GM12878 (cell line): Measurements from ENCODE around the gene RMI2. TPM values are rescaled to one million over a fixed set of nuclear protein-coding genes. Genes with fewer than 3 reads are reported as not detected.
A peak's percentile ranks its signal among the peaks of the same experiment; 100 is the strongest.

Experiments
- BCL11A ChIP-seq: IDR thresholded peaks from 2 replicates; pipeline ENCODE4 v1.6.1; 2011; ENCODE audit warnings: low read depth, low read length
- CTCF ChIP-seq, 3 experiments: IDR thresholded peaks in 2 of 3; conservative IDR thresholded peaks in 1 of 3; 2 replicates each; pipeline ENCODE4 v1.5.1; 2011; ENCODE audit warnings: low read depth in 3 of 3, low read length in 3 of 3, mild to moderate bottlenecking in 3 of 3, control low read depth in 2 of 3, moderate library complexity in 2 of 3, inconsistent platforms in 1 of 3, mixed read lengths in 1 of 3; ENCODE audit not compliant: control insufficient read depth in 2 of 3, insufficient read depth in 1 of 3; ENCODE audit errors: extremely low read depth in 1 of 3
- DPF2 ChIP-seq: fragments of 450-650 bp; IDR thresholded peaks from 2 replicates; pipeline ENCODE4 v1.6.1; 2017; ENCODE audit warnings: mild to moderate bottlenecking
- EED ChIP-seq: sonication (generic); IDR thresholded peaks from 2 replicates; pipeline ENCODE4 v1.6.1; 2016; ENCODE audit warnings: antibody characterized with exemption, low read depth
- EP300 ChIP-seq, 2 experiments: fragments of 150-350 bp in 1 of 2; IDR thresholded peaks; 2 replicates each; pipeline ENCODE4 v1.6.1; 2011 to 2012; ENCODE audit warnings: low read depth in 2 of 2, low read length in 2 of 2, borderline replicate concordance in 1 of 2, improper control_type of control experiment in 1 of 2, inconsistent platforms in 1 of 2; ENCODE audit not compliant: control insufficient read depth in 1 of 2
- FOS ChIP-seq: IDR thresholded peaks from 3 replicates; pipeline ENCODE4 v1.6.1; 2011; ENCODE audit warnings: borderline replicate concordance; ENCODE audit not compliant: insufficient read length; ENCODE audit errors: extremely low read depth
- GABPA ChIP-seq: IDR thresholded peaks from 2 replicates; pipeline ENCODE4 v1.6.1; 2014; ENCODE audit warnings: antibody characterized with exemption, low read depth, mild to moderate bottlenecking, inconsistent platforms
- HCFC1 ChIP-seq: fragments of 150-350 bp; IDR thresholded peaks from 2 replicates; pipeline ENCODE4 v1.6.1; 2014; ENCODE audit warnings: low read length
- HDGF ChIP-seq: fragments of 450-650 bp; IDR thresholded peaks from 2 replicates; pipeline ENCODE4 v1.6.1; 2016; ENCODE audit warnings: antibody characterized with exemption
- IKZF1 ChIP-seq: fragments of 450-650 bp; conservative IDR thresholded peaks from 2 replicates; pipeline ENCODE4 v1.6.1; 2017; ENCODE audit warnings: antibody characterized with exemption, mild to moderate bottlenecking
- IKZF2 ChIP-seq, 2 experiments: fragments of 450-650 bp; IDR thresholded peaks; 2 replicates each; pipeline ENCODE4 v1.6.1; 2017; ENCODE audit warnings: mild to moderate bottlenecking in 2 of 2, moderate library complexity in 2 of 2
- MYB ChIP-seq: fragments of 150-350 bp; IDR thresholded peaks from 2 replicates; pipeline ENCODE4 v1.6.1; 2014; ENCODE audit warnings: mild to moderate bottlenecking, low read depth, low read length, borderline replicate concordance
- MYC ChIP-seq: IDR thresholded peaks from 2 replicates; pipeline ENCODE4 v1.6.1; 2011; ENCODE audit warnings: mild to moderate bottlenecking, low read length, moderate library complexity, inconsistent platforms; ENCODE audit not compliant: insufficient read depth, insufficient replicate concordance, insufficient read length, severe bottlenecking
- NFYB ChIP-seq: IDR thresholded peaks from 2 replicates; pipeline ENCODE4 v1.6.1; 2011; ENCODE audit warnings: low read depth, mild to moderate bottlenecking, low read length, improper control_type of control experiment, moderate library complexity; ENCODE audit not compliant: insufficient read depth
- NR2F1 ChIP-seq: fragments of 450-650 bp; conservative IDR thresholded peaks from 2 replicates; pipeline ENCODE4 v1.6.1; 2017; ENCODE audit warnings: mild to moderate bottlenecking
- POLR2A ChIP-seq: IDR thresholded peaks from 2 replicates; pipeline ENCODE4 v1.6.1; 2011; ENCODE audit warnings: low read depth, mild to moderate bottlenecking, low read length
- POLR2AphosphoS5 ChIP-seq: IDR thresholded peaks from 2 replicates; pipeline ENCODE4 v1.6.1; 2011; ENCODE audit warnings: mild to moderate bottlenecking, low read length, inconsistent platforms
- POU2F2 ChIP-seq: IDR thresholded peaks from 3 replicates; pipeline ENCODE4 v1.6.1; 2011; ENCODE audit warnings: low read depth, mild to moderate bottlenecking, low read length, borderline replicate concordance
- RAD21 ChIP-seq: IDR thresholded peaks from 2 replicates; pipeline ENCODE4 v1.6.1; 2011; ENCODE audit warnings: mild to moderate bottlenecking, low read depth, low read length, moderate library complexity; ENCODE audit not compliant: insufficient read depth
- REST ChIP-seq: IDR thresholded peaks from 2 replicates; pipeline ENCODE4 v1.6.1; 2012; ENCODE audit warnings: mild to moderate bottlenecking, low read depth, low read length
- RUNX3 ChIP-seq: IDR thresholded peaks from 2 replicates; pipeline ENCODE4 v1.6.1; 2012; ENCODE audit warnings: low read length, inconsistent platforms
- SPI1 ChIP-seq: IDR thresholded peaks from 2 replicates; pipeline ENCODE4 v1.6.1; 2011; ENCODE audit warnings: low read depth, mild to moderate bottlenecking, low read length, moderate library complexity, borderline replicate concordance; ENCODE audit not compliant: insufficient read depth
- polyA plus RNA-seq, 11 experiments: library from polyadenylated mRNA; depleted of rRNA in 4 of 11; unstranded in 6 of 11; stranded (reverse) in 5 of 11; fragments of >200 nt; fragmentation: Nextera tagmentation in 4 of 11; fragmentation: Illumina TruSeq in 1 of 11; extraction: Ambion mirVana in 4 of 11; extraction: Trizol in 1 of 11; gene quantifications; 1 replicate in 1 of 11; 2 replicates in 10 of 11; pipeline versions ENCODE4 v1.2.1 to v1.2.3, GENCODE V29; 2011 to 2016; ENCODE audit warnings: inconsistent platforms in 2 of 11, missing spikeins in 2 of 11, low read depth in 1 of 11
- total RNA-seq, 4 experiments: library from RNA; depleted of rRNA in 3 of 4; stranded (reverse); fragments of >200 nt in 3 of 4; fragmentation: Illumina TruSeq in 1 of 4; extraction: Trizol in 1 of 4; gene quantifications; 2 replicates each; pipeline versions ENCODE4 v1.2.1 to v1.2.3, GENCODE V29; 2013 to 2021
- TF ChIP-seq, protein P1 (sequence below): fragments of 450-650 bp; IDR thresholded peaks from 2 replicates; pipeline ENCODE4 v1.6.1; 2017; ENCODE audit warnings: antibody characterized with exemption, mild to moderate bottlenecking, moderate library complexity

The RMI2 gene
- total and polyA plus RNA-seq, 10 of the 15 experiments (the other 5 are each of a cell fraction or from before 2014, with no cell fraction given): 9.6 to 68.8 (median 32.1) TPM

DNA sequence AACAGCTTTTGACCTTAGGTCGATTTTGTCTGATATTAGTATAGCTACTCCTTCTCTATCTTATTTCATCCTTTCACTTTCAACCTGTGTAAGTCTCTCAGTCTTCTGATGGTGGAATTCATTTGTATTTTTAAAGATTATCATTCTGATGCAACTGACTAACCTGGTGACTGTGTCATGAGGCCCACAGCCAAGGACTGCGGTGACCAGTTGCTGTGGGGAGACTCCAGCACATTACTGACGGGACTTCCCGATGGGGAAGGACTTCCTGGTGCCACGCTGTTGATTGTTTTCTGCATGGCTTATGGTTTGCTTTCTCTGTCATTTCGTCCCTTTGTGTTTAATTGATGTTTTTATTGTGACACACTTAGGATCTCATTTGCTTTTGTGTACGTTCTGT is 34.2 kb downstream of the RMI2 start (continued):
- TF ChIP-seq EP300 (IDR thresholded peaks at IDR 0.05; ENCODE audit: borderline replicate concordance in 1 of 2, control insufficient read depth in 1 of 2, low read depth in 2 of 2, low read length in 2 of 2): peak; percentile 80 to 88
- TF ChIP-seq NFYB: no peak
- TF ChIP-seq GABPA: peak; percentile 50; the same call in 1 of the 2 replicates
- TF ChIP-seq EED: peak; percentile 74
- no peak for TF ChIP-seq REST
- 0 out of 2 replicates have a peak, but pooled peaks have one; percentile 30 for TF ChIP-seq POLR2A
- TF ChIP-seq POU2F2: peak; percentile 58; the same call in 1 of the 3 replicates
- TF ChIP-seq, protein P1, sequence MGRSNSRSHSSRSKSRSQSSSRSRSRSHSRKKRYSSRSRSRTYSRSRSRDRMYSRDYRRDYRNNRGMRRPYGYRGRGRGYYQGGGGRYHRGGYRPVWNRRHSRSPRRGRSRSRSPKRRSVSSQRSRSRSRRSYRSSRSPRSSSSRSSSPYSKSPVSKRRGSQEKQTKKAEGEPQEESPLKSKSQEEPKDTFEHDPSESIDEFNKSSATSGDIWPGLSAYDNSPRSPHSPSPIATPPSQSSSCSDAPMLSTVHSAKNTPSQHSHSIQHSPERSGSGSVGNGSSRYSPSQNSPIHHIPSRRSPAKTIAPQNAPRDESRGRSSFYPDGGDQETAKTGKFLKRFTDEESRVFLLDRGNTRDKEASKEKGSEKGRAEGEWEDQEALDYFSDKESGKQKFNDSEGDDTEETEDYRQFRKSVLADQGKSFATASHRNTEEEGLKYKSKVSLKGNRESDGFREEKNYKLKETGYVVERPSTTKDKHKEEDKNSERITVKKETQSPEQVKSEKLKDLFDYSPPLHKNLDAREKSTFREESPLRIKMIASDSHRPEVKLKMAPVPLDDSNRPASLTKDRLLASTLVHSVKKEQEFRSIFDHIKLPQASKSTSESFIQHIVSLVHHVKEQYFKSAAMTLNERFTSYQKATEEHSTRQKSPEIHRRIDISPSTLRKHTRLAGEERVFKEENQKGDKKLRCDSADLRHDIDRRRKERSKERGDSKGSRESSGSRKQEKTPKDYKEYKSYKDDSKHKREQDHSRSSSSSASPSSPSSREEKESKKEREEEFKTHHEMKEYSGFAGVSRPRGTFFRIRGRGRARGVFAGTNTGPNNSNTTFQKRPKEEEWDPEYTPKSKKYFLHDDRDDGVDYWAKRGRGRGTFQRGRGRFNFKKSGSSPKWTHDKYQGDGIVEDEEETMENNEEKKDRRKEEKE: no peak
- TF ChIP-seq HDGF: no peak
- peak; percentile 80; the same call in 1 of the 2 replicates for TF ChIP-seq NR2F1
- 0 out of 2 replicates have a peak, but pooled peaks have one; percentile 38 for TF ChIP-seq SPI1
- peak; percentile 64 for TF ChIP-seq BCL11A
- TF ChIP-seq IKZF1: peak; percentile 82
- TF ChIP-seq POLR2AphosphoS5: peak; percentile 52; the same call in 1 of the 2 replicates
- TF ChIP-seq IKZF2 (IDR thresholded peaks at IDR 0.05): peak; percentile 84 to 87
- no peak for TF ChIP-seq MYC
- TF ChIP-seq HCFC1: 0 out of 2 replicates have a peak, but pooled peaks have one; percentile 16
- TF ChIP-seq RUNX3: peak; percentile 93
- TF ChIP-seq RAD21: 0 out of 2 replicates have a peak, but pooled peaks have one; percentile 12
- no peak for TF ChIP-seq CTCF (IDR thresholded peaks at IDR 0.05 in 2 of 3, conservative IDR thresholded peaks at IDR 0.05 in 1 of 3; ENCODE audit: control insufficient read depth in 2 of 3, extremely low read depth in 1 of 3, insufficient read depth in 1 of 3, low read depth in 3 of 3, low read length in 3 of 3)
- peak; percentile 32; the same call in 1 of the 2 replicates for TF ChIP-seq MYB
- TF ChIP-seq DPF2: peak; percentile 42; the same call in 1 of the 2 replicates
- TF ChIP-seq FOS: no peak
